ENCODE measurements around the gene PACSIN1. TPM values are rescaled to one million over a fixed set of nuclear protein-coding genes. Genes with fewer than 3 reads are reported as not detected.

Gene PACSIN1
- total RNA-seq, 1 donor from 2014 or later: 0.11 TPM

- no peak overlapping the region for H3K4me3 Mint-ChIP-seq
- no peak for TF ChIP-seq CTCF (IDR thresholded peaks at IDR 0.05)
- no peak overlapping the region for H3K27ac Mint-ChIP-seq
- intact Hi-C loops (cut with micrococcal nuclease): no loop called here
- peaks cover 5% of the 10 kb centered on the region for H3K4me1 Mint-ChIP-seq
- ATAC-seq (ENCODE audit: low read depth) (no peak), DNase-seq (no peak)
- H3K9me3 Mint-ChIP-seq: no peaks in the 10 kb centered on the region
- ChIA-PET POLR2A (no interaction called here), CTCF (no interaction called here)
- H3K27me3 Mint-ChIP-seq: no peaks in the 10 kb centered on the region
- H3K36me3 Mint-ChIP-seq (ENCODE audit: low read depth): no peaks in the 10 kb centered on the region
Observed at GRCh38 chr6:34445313-34445860, 20.5 kb upstream of the PACSIN1 start.

DNA sequence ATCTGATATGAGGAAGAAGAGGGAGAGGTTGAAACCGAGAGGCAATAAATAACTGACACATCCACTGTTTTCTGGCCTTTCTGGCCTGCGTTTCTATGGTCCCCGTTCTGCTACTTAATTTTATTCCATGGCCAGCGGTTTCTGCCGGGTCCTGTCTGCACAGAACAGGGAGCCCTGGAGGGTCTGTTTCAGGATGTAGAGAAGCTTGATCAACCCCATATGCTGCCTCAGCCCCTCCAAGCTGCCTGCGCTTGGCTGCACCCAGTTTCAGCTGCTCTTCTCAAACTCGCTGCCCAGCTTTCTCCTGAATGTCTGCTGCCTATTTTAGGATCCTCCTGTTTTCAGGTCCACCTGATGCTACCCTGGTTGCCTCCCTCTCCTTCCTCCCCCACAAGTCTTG lies 18.5 kb upstream of the PACSIN1 start:
- H3K9me3 Mint-ChIP-seq: no peaks in the 10 kb centered on the region
- H3K4me1 Mint-ChIP-seq: no peaks in the 10 kb centered on the region
- ATAC-seq (ENCODE audit: low read depth) (no peak), DNase-seq (no peak)
- H3K27ac Mint-ChIP-seq: no peak overlapping the region
- no peak for TF ChIP-seq CTCF (IDR thresholded peaks at IDR 0.05)
- no peaks in the 10 kb centered on the region for H3K36me3 Mint-ChIP-seq (ENCODE audit: low read depth)
- no peak overlapping the region for H3K4me3 Mint-ChIP-seq
- H3K27me3 Mint-ChIP-seq: no peaks in the 10 kb centered on the region
- intact Hi-C loops (cut with micrococcal nuclease): no loop called here
- ChIA-PET CTCF (interaction anchor here (1.0 kb wide), 1 partner anchor 269 kb away, joined by 3 read pairs; no protein-coding TSS in a partner anchor), POLR2A (interaction anchor here (0.6 kb wide), 2 partner anchors 163 to 228 kb away, joined by 4 to 7 read pairs; no protein-coding TSS in a partner anchor)

DNA sequence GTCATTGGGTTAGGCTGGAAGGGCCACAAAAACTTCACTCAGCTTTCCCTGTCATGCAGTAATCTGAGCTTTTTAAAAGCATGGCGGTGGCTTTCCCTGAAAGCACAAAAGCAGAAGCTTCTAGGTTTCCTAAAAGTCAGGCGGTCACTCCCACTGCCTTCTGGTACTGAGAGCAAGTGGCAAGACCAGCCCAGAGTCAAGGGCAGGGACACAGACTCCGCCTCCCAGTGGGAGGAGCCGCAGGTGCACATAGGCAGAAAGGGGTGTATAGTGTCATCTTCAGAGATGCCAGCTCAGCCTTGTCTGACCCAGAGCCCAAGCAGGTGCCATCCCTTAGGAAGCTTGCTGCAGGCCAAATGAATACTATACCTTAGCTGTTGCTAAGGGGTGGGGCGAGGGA lies 18.0 kb upstream of the PACSIN1 start:
- H3K27ac Mint-ChIP-seq: no peak overlapping the region
- H3K4me3 Mint-ChIP-seq: no peak overlapping the region
- H3K4me1 Mint-ChIP-seq: no peaks in the 10 kb centered on the region
- TF ChIP-seq CTCF (IDR thresholded peaks at IDR 0.05): no peak
- POLR2A ChIA-PET: interaction anchor here (0.6 kb wide), 2 partner anchors 162 to 228 kb away, joined by 4 to 7 read pairs; no protein-coding TSS in a partner anchor
- ATAC-seq (ENCODE audit: low read depth): no peak
- H3K9me3 Mint-ChIP-seq: no peaks in the 10 kb centered on the region
- H3K36me3 Mint-ChIP-seq (ENCODE audit: low read depth): no peaks in the 10 kb centered on the region
- CTCF ChIA-PET: interaction anchor here (1.0 kb wide), 1 partner anchor 269 kb away, joined by 3 read pairs; no protein-coding TSS in a partner anchor
- no peak for DNase-seq
- intact Hi-C loops (cut with micrococcal nuclease): no loop called here
- no peaks in the 10 kb centered on the region for H3K27me3 Mint-ChIP-seq

- ATAC-seq (ENCODE audit: low read depth) (no peak), DNase-seq (no peak)
- no peak for TF ChIP-seq CTCF (IDR thresholded peaks at IDR 0.05)
- POLR2A ChIA-PET: no interaction called here
- H3K9me3 Mint-ChIP-seq: no peaks in the 10 kb centered on the region
- intact Hi-C loops (cut with micrococcal nuclease): no loop called here
- H3K4me1 Mint-ChIP-seq: no peaks in the 10 kb centered on the region
- no peak overlapping the region for H3K4me3 Mint-ChIP-seq
- H3K27me3 Mint-ChIP-seq: no peaks in the 10 kb centered on the region
- CTCF ChIA-PET: interaction anchor here (0.6 kb wide), 1 partner anchor 394 kb away, joined by 3 read pairs; no protein-coding TSS in a partner anchor
- no peak overlapping the region for H3K27ac Mint-ChIP-seq
- H3K36me3 Mint-ChIP-seq (ENCODE audit: low read depth): no peaks in the 10 kb centered on the region
Observed at GRCh38 chr6:34451192-34451591, 14.7 kb upstream of the PACSIN1 start.

- Mint-ChIP-seq H3K36me3 (ENCODE audit: low read depth) (no peaks in the 10 kb centered on the region), H3K9me3 (no peaks in the 10 kb centered on the region), H3K4me3 (no peak overlapping the region), H3K4me1 (no peaks in the 10 kb centered on the region), H3K27ac (no peak overlapping the region), H3K27me3 (no peaks in the 10 kb centered on the region)
- ATAC-seq (ENCODE audit: low read depth): no peak
- TF ChIP-seq CTCF (IDR thresholded peaks at IDR 0.05): no peak
- ChIA-PET POLR2A (no interaction called here), CTCF (interaction anchor here (2.4 kb wide), 1 partner anchor 154 kb away, joined by 4 read pairs; no protein-coding TSS in a partner anchor)
- no peak for DNase-seq
- intact Hi-C loops (cut with micrococcal nuclease): no loop called here
Observed at GRCh38 chr6:34455831-34456230, 10.0 kb upstream of the PACSIN1 start.
